BJ (cell line): Measurements from ENCODE around the gene KRT1. TPM values are rescaled to one million over a fixed set of nuclear protein-coding genes. Genes with fewer than 3 reads are reported as not detected.

Experiments used
- CTCF ChIA-PET: fragments of 350-600 bp; formaldehyde crosslinking; extraction: SDS; loops from one replicate; lab custom pipeline; 2021; ENCODE audit warnings: antibody characterized with exemption, inconsistent platforms; lab: Yijun Ruan, JAX
- POLR2A ChIA-PET: fragments of 300-600 bp; sonication (Branson Sonifier 250); formaldehyde crosslinking; extraction: SDS; loops from one replicate; lab custom pipeline; 2021; ENCODE audit warnings: antibody characterized with exemption; lab: Charles Lee
- DNase-seq: peaks from one replicate; pipeline ENCODE4 v3.0.0-alpha.2; 2011; ENCODE audit warnings: low read depth
- H3K27me3 ChIP-seq: 2 replicates; pipeline ENCODE4 v1.6.0; 2011; ENCODE audit warnings: low read length; ENCODE audit not compliant: control insufficient read depth, insufficient read depth
- H3K36me3 ChIP-seq: 2 replicates; pipeline ENCODE4 v1.5.1; 2011; ENCODE audit warnings: low read length; ENCODE audit not compliant: control insufficient read depth, insufficient read depth
- H3K4me3 ChIP-seq: 2 replicates; pipeline ENCODE4 v1.5.1; 2011; ENCODE audit warnings: low read depth, mild to moderate bottlenecking, control low read depth, low read length
- polyA minus RNA-seq: library from RNA; depleted of rRNA, polyadenylated mRNA; stranded (reverse); fragments of >200 nt; gene quantifications from 2 replicates; pipeline ENCODE4 v1.2.3, GENCODE V29; 2011; rRNA and poly(A)+ RNA removed
- polyA plus RNA-seq: library from polyadenylated mRNA; depleted of rRNA; stranded (reverse); fragments of >200 nt; gene quantifications from 2 replicates; pipeline ENCODE4 v1.2.3, GENCODE V29; 2011; rRNA removed
- TF ChIP-seq, protein P1 (sequence below): IDR thresholded peaks from 2 replicates; pipeline ENCODE4 v1.5.1; 2011; ENCODE audit warnings: low read depth, mild to moderate bottlenecking, control low read depth, inconsistent platforms, low read length, moderate library complexity; ENCODE audit not compliant: insufficient read depth

KRT1 gene
- polyA plus RNA-seq (not detected in 2 replicates), polyA minus RNA-seq (not detected in 2 replicates)

DNA sequence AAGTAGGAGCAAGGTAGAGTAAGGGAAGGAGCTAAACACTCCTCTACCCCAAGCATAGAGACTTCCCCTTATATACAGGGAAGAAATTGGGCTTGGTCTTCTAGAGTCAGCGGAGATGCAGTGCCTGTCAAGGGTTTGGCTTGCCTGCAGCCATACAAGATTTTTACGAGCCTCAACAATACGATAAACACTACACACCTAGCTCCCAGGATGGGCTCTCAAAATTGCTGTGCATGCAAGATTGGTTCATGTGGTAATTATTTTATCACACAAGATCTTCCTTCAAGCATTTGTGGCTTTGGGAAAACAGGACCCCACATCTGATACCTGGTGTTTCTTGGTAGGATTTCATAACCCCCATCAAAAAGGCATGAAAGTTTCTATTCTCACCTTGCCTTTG is at the start of gene KRT1:
KRT1 (minus strand) TSS at position 45 of the 400 bp plus-strand sequence. CDS start 59 bp downstream, outside the sequence.
- Histone ChIP-seq H3K36me3 (no peaks in the 10 kb centered on the region), H3K4me3 (no peak within 1 kb of the TSS), H3K27me3 (peaks cover 12% of the 10 kb centered on the region)
- no peak for DNase-seq
- POLR2A ChIA-PET = no interaction called here
- CTCF ChIA-PET = no interaction called here
- TF ChIP-seq, protein P1, sequence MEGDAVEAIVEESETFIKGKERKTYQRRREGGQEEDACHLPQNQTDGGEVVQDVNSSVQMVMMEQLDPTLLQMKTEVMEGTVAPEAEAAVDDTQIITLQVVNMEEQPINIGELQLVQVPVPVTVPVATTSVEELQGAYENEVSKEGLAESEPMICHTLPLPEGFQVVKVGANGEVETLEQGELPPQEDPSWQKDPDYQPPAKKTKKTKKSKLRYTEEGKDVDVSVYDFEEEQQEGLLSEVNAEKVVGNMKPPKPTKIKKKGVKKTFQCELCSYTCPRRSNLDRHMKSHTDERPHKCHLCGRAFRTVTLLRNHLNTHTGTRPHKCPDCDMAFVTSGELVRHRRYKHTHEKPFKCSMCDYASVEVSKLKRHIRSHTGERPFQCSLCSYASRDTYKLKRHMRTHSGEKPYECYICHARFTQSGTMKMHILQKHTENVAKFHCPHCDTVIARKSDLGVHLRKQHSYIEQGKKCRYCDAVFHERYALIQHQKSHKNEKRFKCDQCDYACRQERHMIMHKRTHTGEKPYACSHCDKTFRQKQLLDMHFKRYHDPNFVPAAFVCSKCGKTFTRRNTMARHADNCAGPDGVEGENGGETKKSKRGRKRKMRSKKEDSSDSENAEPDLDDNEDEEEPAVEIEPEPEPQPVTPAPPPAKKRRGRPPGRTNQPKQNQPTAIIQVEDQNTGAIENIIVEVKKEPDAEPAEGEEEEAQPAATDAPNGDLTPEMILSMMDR = no peak

DNA sequence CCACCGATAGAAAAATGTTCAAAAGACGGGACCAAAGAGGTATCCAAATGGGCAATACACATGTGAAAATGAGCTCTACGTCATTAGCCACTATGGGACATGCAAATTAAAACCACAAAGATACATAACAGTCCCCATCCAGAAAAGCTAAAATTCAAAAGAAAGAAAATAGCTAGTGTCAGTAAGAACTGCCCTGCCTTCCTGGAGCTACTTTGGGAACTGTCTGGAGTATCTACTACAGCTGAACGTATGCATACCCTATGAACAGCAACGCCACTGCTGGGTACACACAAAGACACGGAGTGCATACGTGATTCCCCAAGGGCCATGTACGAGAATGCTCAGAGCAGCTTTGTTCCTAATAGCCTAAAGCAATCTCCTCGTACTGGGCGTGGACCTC is 48.9 kb upstream of the KRT1 start:
- CTCF ChIA-PET = interaction anchor here (1.3 kb wide), 1 partner anchor 136 kb away, joined by 3 read pairs; no protein-coding TSS in a partner anchor
- no peaks in the 10 kb centered on the region for H3K36me3 ChIP-seq
- POLR2A ChIA-PET = no interaction called here
- TF ChIP-seq, protein P1 = no peak
- no peak overlapping the region for H3K4me3 ChIP-seq
- no peak for DNase-seq
- H3K27me3 ChIP-seq = no peaks in the 10 kb centered on the region; the same call in 1 of the 2 replicates

DNA sequence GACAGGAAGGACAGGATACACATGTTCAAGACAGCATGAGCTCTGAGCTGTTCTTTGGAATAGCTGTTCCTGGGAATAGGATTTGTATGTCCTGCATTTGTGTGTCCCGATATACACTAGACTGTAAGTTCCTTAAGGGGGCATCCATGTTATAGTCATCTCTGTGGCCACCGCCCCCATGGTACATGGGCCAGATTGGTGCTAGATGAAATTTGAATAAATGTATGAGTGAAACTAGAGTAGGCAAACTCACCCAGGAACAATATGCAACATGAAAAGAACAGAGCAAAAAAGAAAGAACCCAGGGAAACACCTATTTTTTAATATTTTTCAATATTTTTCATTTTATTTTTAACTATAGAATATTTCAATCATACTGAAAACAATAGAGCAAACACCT is 48.2 kb upstream of the KRT1 start:
- Histone ChIP-seq H3K27me3 (no peaks in the 10 kb centered on the region; the same call in 1 of the 2 replicates), H3K4me3 (no peak overlapping the region), H3K36me3 (no peaks in the 10 kb centered on the region)
- CTCF ChIA-PET = interaction anchor here (1.3 kb wide), 1 partner anchor 137 kb away, joined by 3 read pairs; no protein-coding TSS in a partner anchor
- POLR2A ChIA-PET = no interaction called here
- TF ChIP-seq, protein P1 = no peak
- DNase-seq = no peak

DNA sequence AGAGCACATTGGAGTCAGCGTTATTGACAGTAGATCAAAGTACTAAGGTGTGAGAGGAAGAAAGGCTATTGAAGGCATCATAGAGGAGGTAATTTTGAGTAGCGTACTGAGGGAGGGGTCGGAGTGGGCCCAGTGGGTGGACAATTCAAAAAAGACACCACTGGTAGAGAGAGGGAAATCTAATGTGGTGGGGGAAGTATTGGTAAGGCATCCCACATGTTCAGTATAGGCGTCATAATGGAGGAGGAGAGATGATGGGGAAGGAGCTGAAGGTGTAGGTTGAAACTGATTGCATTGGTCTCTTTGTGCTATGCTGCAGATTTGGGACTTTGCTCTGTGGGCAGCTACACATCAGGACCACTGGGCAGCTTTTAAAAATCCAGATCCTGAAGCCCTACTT is 46.8 kb upstream of the KRT1 start:
- no peak for DNase-seq
- no peak overlapping the region for H3K4me3 ChIP-seq
- no peaks in the 10 kb centered on the region; the same call in 1 of the 2 replicates for H3K27me3 ChIP-seq
- TF ChIP-seq, protein P1 = no peak
- H3K36me3 ChIP-seq = no peaks in the 10 kb centered on the region
- ChIA-PET POLR2A (no interaction called here), CTCF (no interaction called here)

DNA sequence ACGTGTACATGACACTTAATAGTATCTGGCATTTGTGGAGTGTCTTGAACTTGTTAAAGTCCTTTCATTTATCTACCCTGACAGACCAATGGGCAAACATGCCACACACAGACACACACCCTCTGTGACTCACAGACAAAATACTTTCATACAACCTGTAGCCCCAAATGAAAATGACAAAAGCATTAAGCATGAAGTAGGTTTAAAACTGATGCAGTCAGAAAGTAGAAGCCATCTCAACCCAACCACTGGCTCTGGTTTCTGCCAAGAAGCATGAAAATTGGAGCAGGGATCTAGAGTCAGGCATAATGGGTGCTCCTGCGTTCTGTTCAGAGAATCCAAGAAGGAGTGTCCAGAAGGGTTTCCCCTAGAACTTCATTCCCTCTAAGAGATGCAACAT is 46.2 kb upstream of the KRT1 start:
- H3K4me3 ChIP-seq = no peak overlapping the region
- no peak for DNase-seq
- no peaks in the 10 kb centered on the region for H3K27me3 ChIP-seq
- TF ChIP-seq, protein P1 = no peak
- no peaks in the 10 kb centered on the region for H3K36me3 ChIP-seq
- ChIA-PET CTCF (no interaction called here), POLR2A (no interaction called here)
